ENCODE results near the gene JMJD7.

JMJD7 gene

DNA sequence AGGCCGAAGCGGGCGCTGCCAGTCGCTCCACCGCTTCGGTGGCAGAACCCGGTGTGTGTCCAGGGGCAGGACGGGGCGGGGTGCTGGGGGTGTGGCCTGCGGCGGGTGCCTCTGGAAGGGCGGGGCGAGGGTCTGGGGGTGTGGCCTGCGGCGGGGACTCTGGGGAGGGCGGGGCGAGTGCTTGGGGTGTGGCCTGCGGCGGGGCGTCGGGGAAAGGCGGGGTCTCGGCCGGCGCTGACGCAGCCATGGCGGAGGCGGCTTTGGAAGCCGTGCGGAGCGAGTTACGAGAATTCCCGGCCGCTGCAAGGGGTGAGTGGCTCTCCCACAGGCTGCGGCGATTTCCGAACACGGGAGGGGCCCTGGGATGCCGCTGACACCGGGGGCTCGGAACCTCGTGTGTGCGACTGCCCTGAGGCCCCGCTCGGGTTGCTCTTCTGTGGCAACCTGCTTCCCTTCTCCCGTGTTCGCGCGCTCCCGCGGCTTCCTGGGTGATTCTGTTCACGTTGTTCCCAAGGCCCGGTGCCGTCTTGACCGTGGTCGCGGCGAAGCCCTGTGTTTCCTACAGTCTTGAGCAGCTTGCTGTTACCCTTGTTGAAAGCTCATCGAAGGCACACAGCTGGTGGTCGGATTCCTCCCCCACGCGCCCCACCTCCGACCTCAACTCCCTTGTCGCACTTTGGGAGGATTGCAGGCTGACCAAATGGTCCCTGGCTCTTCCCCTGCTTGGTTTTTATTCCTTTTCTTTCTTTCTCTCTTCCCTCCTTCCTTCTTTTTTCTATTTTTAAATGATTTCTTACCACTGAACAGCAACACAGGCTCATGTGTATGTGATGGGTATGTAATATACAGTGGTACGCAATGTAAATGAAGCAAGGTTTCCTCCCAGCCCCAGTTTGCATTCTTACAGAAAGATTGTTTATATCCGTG lies at the start of gene JMJD7:
JMJD7 (plus strand) TSS at position 213 of the 927 bp plus-strand sequence; CDS start at position 246, 33 bp downstream.
- DNase-seq, result peak; percentile 98 to 99

DNA sequence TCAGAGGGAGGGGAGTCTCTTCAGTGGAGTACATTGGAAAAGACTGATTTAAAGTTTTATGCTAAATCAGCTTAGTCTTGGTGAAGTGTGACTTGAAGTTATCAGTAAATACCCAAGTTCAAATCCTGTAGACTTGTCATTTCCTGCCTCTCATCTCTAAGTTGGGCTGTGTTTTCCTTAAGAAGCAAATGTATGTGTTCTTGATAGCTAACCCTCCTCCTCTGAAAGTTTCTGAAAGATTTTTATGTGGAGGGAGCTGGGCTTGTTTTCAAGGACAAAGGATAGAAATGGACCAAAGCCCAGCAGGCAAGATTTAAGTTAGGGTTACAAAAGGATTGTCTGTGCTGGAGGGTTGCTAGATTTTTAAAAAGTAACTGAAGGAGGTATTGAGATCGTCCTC lies 49.4 kb upstream of the JMJD7 start:
- no peak for DNase-seq

DNA sequence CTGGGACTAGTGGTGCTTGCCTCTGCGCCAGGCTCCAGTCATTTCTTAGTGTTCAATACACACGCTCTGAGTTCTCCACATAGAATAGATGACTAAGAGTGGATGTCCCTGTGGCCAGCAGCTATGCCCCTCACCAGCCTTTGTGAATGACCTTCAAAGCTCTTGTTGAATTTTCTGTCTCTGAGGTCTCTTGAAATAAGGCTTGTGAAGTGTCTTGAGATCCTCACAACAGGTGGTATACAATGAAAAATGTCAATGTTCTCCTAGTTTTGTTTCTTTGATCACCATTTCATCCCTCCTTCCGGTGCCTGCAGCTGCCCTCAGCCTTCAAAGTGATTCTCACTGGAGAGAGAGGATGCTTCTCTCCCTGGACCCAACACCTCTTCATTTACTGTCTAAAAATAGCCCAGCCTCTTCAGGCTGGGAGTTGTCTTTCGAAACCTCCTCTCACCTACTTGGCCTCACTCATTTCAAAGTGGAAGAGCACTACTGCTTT lies 48.2 kb upstream of the JMJD7 start:
- DNase-seq, result no peak

DNA sequence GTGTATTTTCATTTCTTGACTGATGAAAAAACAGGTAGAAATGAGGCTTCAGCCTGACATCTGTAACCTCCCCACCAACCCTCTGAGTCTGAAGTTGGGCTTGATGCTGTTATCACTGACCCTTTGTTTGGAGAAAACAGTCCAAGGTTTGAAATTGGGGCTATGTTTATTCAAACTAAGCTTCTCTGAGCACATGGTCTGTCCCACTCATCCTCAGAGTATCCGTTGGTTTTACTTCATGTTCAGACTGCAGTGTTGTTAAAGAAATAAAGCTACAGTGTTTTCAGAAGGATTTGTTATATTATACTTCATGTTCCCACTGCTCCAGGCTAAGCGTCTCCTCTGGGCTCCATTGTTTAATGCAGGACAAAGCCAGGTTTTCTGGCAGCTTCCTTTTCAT lies 47.6 kb upstream of the JMJD7 start:
- no peak for DNase-seq

DNA sequence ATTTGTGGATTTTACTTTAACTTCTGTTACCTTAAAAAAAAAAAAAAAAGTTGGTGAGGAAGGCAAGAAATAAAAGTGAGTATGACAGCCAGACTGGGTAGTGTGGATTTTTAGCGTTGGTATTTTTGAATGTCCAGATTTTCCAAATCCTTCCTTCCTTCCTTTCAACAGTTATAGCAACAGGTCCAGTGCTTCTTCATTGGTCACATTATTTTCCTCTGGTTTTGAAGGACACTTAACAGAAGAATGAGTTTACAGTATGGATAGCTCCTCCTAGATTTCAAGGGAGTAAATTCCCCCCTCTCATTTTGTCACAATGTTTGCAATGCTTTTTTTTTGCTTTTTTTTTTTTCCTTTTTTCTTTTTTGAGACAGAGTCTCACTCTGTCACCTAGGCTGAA lies 47.2 kb upstream of the JMJD7 start:
- no peak for DNase-seq

DNA sequence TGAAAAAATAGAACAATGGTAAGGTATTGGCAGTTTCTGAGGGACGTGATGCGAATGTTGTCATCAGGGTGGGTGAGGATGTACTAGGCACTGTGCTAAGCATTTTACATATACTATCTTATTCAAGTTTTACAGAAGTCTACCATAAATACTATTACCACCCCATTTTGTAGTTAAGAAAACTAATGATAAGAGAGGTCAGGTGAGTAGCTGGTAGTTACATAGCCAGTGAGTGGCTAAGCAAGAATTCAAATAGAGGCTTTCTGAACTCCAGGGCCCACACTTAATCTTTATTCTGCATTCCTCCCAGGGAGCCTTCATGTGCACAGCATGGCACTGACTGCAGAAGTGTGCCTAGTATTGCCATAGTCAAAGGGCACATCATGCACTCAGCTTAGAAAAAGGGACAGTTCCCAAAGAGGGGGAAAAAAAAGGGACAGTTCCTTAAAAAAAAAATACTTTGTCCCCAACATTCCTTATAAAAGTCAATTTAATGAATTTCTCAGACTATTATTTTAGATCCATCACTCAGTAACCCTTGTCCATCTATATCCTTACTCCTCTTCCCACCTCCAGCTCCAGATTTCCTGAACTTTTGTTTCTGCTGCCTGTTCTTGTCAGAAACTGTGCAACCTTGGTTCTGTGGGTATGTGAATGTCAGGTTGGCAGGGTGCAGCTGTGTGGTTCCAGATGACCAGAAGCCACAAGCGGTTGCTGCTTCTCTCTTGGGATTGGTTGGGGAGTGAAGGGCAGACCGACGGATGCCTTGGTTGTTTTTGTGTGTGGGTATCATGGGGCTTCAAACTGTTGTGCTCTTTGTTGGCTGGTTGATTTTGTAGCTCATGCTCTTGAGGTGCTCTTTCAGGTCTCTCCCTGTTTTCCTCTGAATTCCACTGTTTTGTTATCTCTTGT lies 45.3 kb upstream of the JMJD7 start:
- DNase-seq, result no peak

DNA sequence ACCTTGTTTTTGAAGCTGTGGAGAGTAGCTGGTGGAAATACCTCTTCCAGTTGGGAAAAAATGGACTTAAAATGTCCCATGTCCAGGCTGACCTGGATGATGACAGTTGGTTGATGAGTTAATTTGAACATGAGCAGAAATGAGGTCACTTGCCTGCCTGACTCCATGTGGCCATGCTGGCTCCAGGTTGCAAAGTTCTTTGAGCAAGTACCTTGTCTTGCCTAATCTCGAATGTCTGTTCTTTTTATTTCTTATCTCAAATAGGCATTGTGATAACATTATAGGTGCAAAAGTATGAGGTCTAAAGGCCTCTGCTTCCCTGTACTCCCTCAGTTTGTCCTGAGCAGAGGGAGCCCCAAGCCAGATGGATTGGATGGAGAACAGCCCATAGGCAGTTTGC lies 44.6 kb upstream of the JMJD7 start:
- no peak for DNase-seq

DNA sequence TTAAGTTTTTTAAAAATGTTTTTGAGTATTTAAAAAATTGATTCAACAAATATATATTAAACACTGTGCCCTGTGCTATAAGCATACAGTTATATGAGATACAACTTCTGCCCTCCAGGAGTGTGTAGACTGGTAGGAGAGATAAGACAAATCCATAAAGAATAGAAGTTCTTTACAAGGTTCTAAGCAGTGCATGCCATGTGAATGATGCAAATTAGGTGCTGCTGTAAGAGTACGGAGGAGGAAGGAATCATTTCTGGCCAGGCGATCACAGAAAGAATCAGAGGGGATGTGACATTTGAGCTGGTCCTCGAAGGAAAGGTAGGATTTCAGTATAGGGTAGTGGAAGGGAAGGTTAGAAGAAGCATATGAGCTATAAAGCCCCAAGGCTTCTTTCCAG lies 39.6 kb upstream of the JMJD7 start:
- DNase-seq, result no peak

DNA sequence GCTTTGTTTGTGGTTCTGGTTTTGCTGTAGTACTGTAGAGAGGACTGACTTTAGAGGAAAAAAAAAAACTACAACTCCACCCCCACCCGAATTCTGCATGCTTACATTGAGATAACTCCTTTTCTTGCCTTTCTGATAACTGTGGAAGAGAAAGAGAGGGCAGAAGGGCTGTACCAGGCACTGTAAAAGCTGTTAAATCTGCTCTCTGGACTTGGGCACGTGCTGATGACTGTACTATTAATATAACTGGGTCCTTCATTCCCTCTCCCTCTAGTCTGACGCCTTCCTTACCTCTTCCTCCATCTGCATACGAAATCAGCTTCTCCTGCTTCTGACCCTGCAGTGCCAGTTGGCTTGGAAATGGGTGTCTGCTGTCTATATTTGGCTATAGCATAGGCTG lies 38.7 kb upstream of the JMJD7 start:
- DNase-seq, result no peak

DNA sequence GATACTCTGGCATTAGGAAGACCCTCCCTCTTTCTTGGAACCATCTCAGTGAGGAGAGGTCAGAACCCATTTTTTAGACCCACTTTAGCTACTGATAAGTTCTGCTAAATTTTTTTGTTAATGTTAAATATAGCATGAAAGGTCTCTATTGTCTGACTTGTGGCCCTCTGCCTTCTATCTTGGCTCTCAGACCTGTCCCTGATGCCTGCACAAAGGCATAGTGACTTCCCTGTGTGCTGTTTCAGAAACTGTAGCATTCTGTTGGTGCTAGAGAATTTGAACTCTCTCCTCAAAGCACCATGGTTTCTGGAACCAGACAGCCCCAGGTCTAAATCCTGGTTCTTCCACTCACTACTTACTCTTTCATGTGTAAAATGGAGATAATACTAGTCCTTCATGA lies 38.2 kb upstream of the JMJD7 start:
- no peak for DNase-seq

DNA sequence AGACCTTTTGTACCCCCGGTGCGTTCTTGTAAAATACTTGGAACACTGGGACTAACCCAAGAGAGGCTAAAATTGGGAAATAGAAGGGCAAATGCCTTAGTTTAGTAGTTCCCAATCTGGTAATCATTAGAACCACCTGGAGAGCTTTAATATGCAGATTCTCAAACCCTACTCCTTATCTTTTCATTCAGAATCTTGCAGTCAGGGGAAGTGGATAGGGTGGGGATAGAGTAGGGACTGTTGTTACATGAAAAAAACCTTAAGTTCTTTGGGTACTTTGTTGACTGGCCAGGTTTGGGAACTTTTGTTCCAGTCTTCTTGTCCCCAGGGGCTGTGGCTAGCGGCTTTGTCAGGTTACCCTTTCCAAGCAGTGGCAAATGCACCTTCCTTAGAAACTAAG lies 37.7 kb upstream of the JMJD7 start:
- no peak for DNase-seq

DNA sequence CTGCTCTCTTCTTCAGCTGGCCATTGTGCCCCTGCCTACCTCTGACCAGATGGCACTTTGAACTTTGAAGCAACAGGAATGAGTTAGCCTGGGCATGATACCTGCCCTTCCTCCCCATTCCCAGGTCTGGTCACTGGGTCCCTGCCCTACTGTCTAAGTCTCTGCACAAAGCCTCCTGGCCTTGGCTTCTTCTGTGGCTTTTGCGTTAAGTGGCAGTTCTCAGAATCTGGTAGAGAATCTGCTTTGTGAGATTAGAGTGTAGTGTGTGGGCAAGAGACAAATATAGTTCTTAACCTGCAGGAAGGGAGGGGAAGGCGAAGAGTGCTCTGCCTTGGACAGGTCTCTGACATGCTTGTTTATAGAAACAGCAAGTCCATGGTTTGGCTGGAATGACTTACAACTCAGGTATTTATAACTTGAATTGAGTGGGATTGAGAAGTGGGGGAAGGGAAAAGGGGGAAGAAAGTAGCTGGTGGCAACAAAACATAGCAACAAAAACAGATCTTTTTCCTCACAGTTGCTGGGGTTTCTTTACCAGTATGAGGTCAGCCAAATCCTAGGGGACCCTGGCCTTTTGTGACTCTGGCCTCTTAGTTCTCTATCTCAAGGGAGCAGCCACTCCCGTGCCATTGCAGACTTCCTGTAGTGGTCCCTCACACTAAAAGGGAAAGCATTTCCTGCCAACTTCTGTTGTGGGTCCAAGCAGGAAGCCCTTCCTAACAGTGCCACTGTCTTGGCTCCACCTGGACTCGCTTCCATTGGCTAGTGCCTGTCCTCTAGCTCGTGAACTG lies 36.9 kb upstream of the JMJD7 start:
- DNase-seq, result no peak

DNA sequence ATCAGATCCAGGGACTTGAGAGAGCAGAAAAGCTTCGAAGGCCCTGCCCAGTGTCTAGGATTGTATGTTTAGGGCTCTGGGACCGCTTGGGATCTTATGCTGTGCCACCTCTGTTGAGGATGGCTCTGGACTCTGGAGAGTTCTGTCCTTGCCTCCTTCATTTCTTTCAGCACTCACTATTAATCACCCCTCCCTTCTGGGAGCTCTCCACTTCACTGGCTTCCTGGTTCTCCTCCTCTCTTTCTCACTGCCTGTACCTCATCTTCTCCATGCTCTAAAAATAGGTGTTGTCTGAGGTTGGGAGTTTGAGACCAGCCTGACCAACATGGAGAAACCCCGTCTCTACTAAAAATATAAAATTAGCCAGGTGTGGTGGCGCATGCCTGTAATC lies 36.4 kb upstream of the JMJD7 start:
- DNase-seq, result no peak

DNA sequence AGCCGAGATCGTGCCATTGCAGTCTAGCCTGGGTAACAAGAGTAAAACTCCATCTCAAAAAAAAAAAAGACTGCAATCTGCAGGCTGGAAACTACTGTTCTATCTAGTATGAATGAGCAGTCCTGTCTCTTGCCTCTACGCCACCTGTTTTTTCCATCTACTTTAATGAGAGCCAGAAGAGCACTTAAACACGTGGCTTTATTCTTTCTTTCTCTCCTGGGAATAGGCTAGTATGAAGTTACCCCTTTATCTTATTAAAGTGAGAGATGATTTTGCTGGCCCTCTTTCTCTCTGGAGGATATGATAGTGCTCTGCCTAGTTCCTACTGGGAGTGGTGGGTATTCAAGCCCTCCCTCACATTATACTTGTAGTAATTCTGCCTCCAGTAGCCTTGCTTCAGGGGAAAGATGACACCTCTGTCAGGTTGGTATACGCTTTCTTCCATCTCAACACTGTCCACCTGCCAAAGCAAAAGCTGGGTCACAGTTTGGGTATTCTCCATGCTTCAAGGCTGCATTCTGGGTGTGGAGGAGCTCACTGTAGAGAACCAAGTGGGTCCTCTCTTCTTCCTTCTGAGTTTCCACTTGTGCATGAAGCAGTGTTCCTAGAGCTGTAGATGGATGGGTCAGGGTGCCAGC lies 35.8 kb upstream of the JMJD7 start:
- DNase-seq, result no peak

DNA sequence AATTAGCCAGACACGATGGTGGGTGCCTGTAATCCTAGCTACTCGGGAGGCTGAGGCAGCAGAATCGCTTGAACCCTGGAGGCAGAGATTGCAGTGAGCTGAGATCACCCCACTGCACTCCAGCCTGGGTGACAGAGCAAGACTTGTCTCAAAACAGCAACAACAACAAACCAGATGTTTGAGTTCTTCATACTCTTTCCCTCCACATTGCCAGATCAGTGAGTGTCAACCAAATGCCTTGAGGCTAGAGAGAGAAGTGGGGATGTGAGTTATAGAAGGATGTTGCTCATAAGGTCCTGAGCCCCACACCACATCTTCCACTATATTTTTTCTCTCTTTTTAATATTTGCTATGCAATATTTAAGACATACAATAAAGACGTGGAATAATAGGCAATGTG lies 33.8 kb upstream of the JMJD7 start:
- DNase-seq, result no peak

DNA sequence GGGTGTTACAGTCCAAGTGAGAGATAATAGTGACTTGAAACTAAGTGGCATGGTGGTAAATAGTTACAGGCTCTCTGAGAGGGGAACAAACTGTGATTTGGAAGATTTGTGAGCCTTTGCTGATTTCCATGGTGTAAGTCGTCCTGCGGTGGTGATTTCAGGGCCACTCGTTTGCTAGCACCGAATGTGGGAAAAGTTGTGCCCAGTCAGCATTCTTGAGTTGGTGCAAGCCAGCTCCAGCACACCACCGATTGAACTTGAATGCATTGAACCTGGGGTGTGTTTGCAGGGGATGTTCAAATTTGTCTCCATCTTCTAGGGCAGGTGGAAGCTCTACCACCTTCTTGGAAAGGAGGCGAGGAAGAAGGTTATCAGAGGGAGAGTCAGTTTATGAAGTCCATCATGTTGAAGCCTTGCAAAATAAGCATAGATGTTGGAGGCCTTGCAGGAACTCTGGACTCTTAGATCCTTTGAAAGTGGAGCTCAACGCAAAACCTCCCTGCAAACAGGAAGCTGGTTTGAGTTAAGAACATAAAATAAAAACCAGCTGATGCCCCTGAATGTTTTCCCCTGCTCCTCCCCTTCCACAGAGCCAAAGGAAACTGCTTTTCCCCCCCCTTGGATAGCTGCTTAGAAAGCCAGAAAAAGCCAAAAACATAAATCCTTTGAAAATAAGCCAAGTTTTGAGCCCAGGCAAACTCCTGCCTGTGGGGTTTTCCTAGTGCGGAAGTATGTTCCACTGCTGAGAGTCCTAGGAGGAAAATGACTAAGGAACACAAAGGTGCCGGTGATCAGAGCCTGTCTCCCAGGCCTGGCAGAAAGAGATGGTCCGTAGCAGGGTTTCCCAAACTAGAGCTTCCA lies 31.7 kb upstream of the JMJD7 start:
- no peak for DNase-seq

DNA sequence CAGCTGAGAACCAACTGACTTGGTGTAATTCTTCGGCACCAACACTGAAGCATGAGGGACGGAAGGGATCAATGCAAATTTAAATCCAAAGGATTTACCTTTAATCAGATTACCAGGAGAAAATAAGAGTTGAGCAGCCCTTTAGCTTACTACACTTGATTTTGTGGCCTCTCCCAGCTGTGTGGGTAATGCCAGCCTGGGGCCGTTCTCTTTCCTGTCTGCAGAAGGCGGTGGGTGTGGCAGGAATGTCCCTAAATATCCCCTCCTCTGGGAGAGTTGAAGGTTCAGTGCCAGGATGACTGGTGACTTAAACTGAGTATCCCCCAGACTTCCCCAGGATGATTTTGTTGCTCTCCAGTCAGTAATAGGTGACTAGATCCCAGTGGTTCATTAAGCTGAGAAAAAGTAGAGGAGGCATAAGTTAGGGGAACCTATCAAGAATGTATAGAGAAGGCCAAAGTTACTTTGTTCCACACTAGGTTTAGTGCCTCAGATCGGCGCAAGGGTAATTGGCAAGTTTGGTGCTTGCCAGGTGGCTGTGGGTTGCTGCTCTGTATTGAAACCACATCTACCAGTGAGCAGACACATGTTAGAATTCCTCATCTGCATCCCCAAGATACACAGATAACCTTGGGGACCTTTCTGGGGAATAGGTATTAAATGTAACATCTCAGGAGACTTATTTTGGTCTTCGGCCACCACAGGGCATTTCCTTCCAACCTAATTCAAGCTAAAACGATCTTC lies 30.5 kb upstream of the JMJD7 start:
- no peak for DNase-seq

DNA sequence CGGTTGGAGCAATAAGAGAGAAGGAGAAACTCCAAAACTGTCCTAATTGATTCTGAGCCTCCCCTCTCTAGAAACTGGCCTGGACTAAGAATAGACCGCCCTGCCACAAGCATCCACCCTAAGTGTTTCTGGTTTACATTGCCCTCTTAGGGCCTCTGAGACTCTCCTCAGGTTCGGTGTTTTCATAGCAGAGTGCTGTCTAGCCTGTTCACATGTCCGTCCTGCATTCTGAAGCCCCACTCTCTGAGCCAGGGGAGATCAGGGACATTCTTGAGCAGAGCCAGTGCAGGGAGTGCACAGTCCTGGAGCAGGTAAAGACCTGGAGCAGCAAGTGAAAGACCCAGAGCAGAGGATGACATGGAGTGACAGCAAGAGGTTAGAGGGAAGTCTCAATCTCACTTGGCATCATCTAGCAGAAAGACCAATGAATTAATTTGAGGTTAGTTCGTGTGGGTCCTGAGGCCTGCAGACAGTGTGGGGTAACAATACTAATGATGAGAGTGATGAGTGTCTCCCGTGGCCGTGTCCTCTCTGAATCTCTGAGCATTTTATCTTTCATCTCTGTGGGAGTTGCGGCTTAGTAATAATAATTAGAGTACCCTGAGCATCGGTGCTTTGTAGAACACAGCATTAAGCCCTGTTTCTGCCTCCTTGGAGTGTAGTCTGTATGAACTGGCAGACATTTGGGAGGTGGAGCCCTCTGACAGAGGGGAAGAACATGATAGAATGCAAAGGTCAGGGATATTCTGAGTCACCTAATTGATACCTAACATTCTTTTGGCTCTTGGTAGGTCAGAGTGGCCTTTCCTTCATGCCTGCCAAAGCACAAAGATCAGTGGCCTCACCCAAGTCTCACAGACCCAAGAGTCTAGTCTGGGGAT lies 29.0 kb upstream of the JMJD7 start:
- DNase-seq, result no peak

DNA sequence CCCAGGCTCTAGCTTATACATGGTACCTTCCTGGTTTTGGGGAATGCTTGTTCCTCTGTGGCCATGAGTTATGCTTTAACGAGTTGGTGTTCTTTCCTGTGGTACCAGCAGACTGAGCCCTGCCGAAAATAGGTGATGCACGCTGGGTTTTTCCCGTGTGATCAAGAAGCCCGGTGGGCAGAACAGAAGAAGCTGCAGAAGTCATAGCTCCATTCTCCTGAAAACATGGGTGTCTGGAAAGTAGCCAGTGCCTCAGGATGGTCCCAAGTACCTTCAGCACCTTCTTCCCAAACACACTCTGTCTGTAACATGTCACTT lies 28.4 kb upstream of the JMJD7 start:
- DNase-seq, result no peak

DNA sequence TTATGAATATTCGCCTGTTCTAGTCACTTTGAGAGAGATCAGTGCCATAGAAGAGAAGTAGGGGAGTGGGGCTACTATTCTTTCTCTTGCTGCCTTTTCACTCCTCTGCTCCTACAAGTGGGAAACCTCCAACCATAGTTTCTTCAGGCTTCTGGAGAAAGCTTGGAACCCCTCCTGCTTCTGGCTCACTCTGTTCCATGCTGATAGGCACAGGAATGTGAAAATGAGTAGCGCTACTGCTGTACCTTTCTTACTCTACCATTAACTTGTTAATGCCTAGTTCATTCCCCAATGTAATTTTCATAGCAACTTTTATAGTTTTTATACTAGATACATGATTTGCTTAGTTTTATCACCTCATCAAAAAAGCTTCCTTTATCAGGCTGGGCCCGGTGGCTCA lies 26.7 kb upstream of the JMJD7 start:
- no peak for DNase-seq

Measured in stimulated activated CD4-positive, alpha-beta T cell treated with anti-CD3 and anti-CD28 coated beads, Interleukin-2, amount 100 ng/mL, for 24 hours (primary cell).